ENCODE measurements around the gene USP4.
"Not testable (repeated sequence)": the region's sequence is repeated elsewhere in the genome, so short reads cannot be mapped to it uniquely, and the experiment has no call there.

Gene USP4

DNA sequence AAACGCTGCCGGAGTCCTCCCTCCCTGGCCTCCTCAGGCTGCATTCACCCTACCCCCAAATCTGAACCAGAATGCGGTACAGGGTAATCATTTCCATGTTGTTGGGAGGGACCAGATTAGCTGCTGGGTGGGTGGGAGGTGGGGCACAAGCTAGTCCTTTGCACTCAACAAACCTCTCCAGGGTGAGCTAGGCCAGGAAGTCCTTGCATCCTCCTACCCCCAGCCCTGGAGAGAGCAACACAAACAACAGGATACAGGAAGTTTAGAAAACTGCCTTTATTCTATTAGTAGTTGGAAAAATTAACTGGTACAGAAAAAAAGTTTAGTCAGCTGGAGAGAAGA is 19.0 kb upstream of the USP4 start:
- TF ChIP-seq, protein P1, sequence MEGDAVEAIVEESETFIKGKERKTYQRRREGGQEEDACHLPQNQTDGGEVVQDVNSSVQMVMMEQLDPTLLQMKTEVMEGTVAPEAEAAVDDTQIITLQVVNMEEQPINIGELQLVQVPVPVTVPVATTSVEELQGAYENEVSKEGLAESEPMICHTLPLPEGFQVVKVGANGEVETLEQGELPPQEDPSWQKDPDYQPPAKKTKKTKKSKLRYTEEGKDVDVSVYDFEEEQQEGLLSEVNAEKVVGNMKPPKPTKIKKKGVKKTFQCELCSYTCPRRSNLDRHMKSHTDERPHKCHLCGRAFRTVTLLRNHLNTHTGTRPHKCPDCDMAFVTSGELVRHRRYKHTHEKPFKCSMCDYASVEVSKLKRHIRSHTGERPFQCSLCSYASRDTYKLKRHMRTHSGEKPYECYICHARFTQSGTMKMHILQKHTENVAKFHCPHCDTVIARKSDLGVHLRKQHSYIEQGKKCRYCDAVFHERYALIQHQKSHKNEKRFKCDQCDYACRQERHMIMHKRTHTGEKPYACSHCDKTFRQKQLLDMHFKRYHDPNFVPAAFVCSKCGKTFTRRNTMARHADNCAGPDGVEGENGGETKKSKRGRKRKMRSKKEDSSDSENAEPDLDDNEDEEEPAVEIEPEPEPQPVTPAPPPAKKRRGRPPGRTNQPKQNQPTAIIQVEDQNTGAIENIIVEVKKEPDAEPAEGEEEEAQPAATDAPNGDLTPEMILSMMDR (IDR thresholded peaks at IDR 0.05; ENCODE audit: low read length, missing control alignments), result no peak
- H3K4me3 ChIP-seq (replicated peaks; ENCODE audit: low read depth, low read length), result peak overlapping the region; percentile 68
- DNase-seq (ENCODE audit: low read depth), result peak; percentile 34

DNA sequence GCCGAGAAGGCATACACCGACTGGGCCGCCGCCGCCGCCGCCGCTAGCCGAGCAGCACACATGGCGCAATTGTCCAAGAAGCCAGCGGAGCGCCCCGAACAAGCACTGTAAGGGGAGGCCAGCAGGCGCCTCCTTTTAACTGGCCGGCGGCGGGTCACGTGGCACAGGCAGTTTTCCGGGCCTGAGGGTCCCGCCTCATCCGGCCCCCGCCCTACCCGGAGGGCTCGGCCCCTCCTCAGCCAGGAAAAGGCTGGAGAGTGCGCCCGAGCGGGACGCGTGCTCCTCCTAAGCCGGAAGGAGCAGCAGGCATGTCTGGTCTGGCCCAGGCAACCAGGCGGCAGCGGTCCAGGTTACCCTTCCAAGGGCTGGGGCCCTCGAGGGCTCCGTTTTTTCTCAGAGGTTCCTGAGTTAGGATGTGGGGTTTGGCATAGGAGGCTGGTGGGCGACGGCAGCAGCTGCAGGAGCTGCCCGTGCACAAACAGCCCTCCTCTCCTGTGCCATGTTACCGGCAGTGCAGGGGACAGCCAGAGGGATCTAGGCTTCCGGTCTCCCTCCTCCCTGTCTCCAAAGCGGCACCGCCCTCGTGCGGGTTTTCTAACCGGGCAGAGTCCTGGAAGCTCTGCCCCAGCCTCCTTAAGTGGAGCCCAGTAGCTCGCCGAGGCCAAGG is 18.5 kb upstream of the USP4 start, which contains the start of gene GPX1:
Gene GPX1 (minus strand): TSS at position 137 of the 667 bp plus-strand sequence. CDS start 75 bp downstream, at position 62.
- TF ChIP-seq, protein P1 (IDR thresholded peaks at IDR 0.05; ENCODE audit: low read length, missing control alignments), result no peak
- H3K4me3 ChIP-seq (replicated peaks; ENCODE audit: low read depth, low read length), result peak within 1 kb of the TSS; percentile 68
- DNase-seq (ENCODE audit: low read depth), result peak; percentile 96

DNA sequence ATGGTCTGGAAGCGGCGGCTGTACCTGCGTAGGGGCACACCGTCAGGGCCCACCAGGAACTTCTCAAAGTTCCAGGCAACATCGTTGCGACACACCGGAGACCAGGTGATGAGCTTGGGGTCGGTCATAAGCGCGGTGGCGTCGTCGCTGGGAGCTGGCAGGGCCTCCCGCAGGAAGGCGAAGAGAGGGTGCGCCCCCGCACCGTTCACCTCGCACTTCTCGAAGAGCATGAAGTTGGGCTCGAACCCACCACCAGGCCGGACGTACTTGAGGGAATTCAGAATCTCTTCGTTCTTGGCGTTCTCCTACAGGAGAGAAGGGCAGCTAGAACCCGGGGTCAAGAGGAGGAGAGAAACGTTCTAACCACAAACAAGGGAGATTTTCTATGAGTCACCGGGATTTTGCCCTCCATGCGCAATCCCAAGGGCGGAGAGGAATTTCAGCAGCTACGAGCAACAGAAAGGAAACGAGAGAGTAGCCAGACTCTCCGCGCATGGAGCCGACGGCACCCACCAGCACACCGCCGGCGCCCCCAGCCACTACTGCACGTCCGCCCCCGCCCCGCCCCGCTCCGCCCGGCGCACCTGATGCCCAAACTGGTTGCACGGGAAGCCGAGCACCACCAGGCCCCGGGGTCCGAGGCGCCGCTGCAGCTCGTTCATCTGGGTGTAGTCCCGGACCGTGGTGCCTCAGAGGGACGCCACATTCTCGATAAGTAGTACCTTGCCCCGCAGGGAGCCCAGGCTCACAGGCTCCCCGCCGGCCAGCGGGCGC is 17.8 kb upstream of the USP4 start:
- peak; percentile 93 for DNase-seq (ENCODE audit: low read depth)

DNA sequence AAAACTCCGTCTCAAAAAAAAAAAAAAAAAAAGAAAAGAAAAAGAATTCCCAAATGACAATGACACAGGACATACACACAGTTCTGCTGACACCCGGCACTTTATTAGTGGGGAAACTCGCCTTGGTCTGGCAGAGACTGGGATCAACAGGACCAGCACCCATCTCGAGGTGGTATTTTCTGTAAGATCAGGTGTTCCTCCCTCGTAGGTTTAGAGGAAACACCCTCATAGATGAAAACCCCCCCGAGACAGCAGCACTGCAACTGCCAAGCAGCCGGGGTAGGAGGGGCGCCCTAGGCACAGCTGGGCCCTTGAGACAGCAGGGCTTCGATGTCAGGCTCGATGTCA is 17.2 kb upstream of the USP4 start:
- not testable (repeated sequence) for DNase-seq (ENCODE audit: low read depth)
- peak overlapping the region; percentile 68 for H3K4me3 ChIP-seq (replicated peaks; ENCODE audit: low read depth, low read length)

More for the DNA sequence above, 17.8 kb upstream of the USP4 start:
- H3K4me3 ChIP-seq (replicated peaks; ENCODE audit: low read depth, low read length), result peak overlapping the region; percentile 68

DNA sequence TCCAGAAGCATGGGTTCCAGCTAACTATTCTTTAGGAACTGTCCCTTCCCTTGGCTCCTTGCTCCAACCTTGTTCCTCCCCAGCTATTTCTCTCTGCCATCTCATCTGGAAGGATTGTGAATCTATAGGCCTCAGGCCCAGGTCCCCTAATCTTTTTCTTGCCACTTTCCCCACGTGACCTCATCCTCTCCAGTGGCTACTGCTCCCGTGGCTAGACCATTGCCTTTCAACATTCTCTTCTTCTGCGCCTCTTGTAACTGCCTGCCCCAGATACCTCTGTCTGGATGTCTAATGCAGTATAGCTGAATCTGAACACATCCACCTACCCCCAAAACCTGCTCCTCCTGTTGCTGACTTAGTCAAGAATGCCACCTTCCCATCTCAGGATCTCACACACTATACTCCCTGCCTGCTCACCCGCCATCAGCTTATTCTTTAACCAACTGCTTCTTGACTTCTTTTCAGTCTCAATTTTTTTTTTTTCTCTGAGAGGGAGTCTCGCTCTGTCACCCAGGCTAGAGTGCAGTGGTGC is 13.1 kb upstream of the USP4 start:
- DNase-seq (ENCODE audit: low read depth), result no peak
- TF ChIP-seq, protein P1 (IDR thresholded peaks at IDR 0.05; ENCODE audit: low read length, missing control alignments), result no peak
- H3K4me3 ChIP-seq (replicated peaks; ENCODE audit: low read depth, low read length), result no peak overlapping the region

DNA sequence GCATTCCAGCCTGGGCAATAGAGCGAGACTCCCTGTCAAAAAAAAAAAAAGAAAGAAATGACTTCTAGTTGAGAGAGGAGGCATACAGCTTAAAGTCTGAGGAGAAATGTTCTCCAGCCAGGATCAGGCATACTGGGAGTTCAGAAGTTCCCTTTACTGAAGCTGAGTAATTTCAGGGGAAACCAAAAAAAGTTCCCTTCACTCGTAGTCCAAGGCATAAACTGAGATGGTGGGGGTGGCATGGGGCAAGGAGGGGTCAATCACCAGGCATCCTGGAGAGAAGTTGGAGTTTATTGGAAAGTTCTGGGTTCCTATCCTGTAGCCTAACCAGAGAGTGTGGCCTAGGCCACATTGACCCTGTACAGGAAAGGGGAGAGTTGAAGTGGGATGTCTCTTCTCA is 12.4 kb upstream of the USP4 start:
- DNase-seq (ENCODE audit: low read depth), result no peak
- H3K4me3 ChIP-seq (replicated peaks; ENCODE audit: low read depth, low read length), result no peak overlapping the region
- TF ChIP-seq, protein P1 (IDR thresholded peaks at IDR 0.05; ENCODE audit: low read length, missing control alignments), result no peak

DNA sequence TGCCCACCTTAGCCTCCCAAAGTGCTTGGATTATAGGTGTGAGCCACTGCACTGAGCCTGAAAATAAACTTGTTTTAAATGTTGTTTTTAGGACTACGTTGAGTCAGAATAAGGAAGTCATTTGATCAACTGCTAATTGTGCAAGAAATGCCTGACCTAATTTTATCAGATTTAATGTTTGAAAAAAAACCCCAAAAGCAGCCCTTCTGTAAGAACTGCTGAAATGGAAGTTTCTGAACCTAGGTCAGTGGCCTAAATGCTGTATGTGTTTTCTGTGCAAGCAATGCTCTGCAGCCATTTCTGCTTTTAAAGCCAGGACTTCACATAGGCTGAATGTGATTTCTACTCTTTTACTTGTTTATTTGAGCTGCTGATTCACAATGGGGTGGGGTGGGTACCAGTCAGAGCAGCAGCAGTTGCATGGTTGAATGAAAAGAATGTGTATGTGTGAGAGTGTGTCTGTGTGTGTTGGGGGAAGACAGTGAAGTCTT is 11.7 kb upstream of the USP4 start:
- H3K4me3 ChIP-seq (replicated peaks; ENCODE audit: low read depth, low read length), result no peak overlapping the region
- TF ChIP-seq, protein P1 (IDR thresholded peaks at IDR 0.05; ENCODE audit: low read length, missing control alignments), result no peak
- peak; percentile 77 for DNase-seq (ENCODE audit: low read depth)

Data from fibroblast of pulmonary artery (primary cell).